Ovary (tissue), 9 donors: ENCODE measurements around the gene FBXL2. TPM values are rescaled to one million over a fixed set of nuclear protein-coding genes. Genes with fewer than 3 reads are reported as not detected.
"Not testable (repeated sequence)": the region's sequence is repeated elsewhere in the genome, so short reads cannot be mapped to it uniquely, and the experiment has no call there.

Experiments
- DNase-seq, 5 donors: peaks; one replicate each; pipeline ENCODE4 v3.0.0-alpha.2; 2019 to 2020
- H3K27ac ChIP-seq, 2 donors: fragments of 200-600 bp; one replicate each; pipeline versions ENCODE4 v1.5.1 to v1.8.0; 2019 to 2022
- H3K27me3 ChIP-seq: fragments of 200-600 bp; one replicate; pipeline ENCODE4 v1.8.0; 2022
- H3K36me3 ChIP-seq: fragments of 200-600 bp; sonication (generic); one replicate; pipeline ENCODE4 v1.5.1; 2019
- H3K4me1 ChIP-seq: one replicate; pipeline ENCODE4 v1.8.1; 2013; ENCODE audit warnings: mild to moderate bottlenecking, moderate library complexity; ENCODE audit not compliant: insufficient read depth
- H3K4me3 ChIP-seq: fragments of 200-600 bp; sonication (generic); one replicate; pipeline ENCODE4 v1.5.1; 2017
- H3K9me3 ChIP-seq, 2 donors: fragments of 200-600 bp in 1 of 2; sonication (generic) in 1 of 2; one replicate each; pipeline versions ENCODE4 v1.5.1 to v1.8.1; 2013 to 2019; ENCODE audit warnings: mild to moderate bottlenecking in 1 of 2, moderate library complexity in 1 of 2
- CTCF ChIP-seq, 3 donors: fragments of 450-650 bp in 2 of 3; fragments of 200-600 bp in 1 of 3; IDR thresholded peaks; one replicate each; pipeline versions ENCODE4 v1.5.1 to v1.8.0; 2016 to 2022; ENCODE audit warnings: antibody characterized with exemption in 3 of 3, mild to moderate bottlenecking in 1 of 3
- EP300 ChIP-seq: sonication (generic); formaldehyde crosslinking; IDR thresholded peaks from one replicate; pipeline ENCODE4 v1.6.1; 2017; ENCODE audit warnings: antibody characterized with exemption
- POLR2A ChIP-seq: fragments of 450-650 bp; IDR thresholded peaks from one replicate; pipeline ENCODE4 v1.6.1; 2017; ENCODE audit warnings: antibody characterized with exemption, mild to moderate bottlenecking, moderate library complexity
- WGBS, 3 donors: extraction: QIAGEN DNeasy Blood & Tissue Kit in 1 of 3; methylation state at CpG; one replicate each; pipeline versions ENCODE4 v1.1.5 to v1.1.7; 2013 to 2017; 5-methylcytosine and 5-hydroxymethylcytosine counted together
- intact Hi-C, 4 donors: fragments of 100-400 bp; cut with DNase I; formaldehyde crosslinking; loops; one replicate each; pipeline versions ENCODE4 v1.11.0 to v1.15.1; 2022 to 2023
- polyA plus RNA-seq, 2 donors: library from polyadenylated mRNA; stranded (reverse); fragments of 200-250 nt in 1 of 2; fragments of 350-450 nt in 1 of 2; fragmentation: Illumina TruSeq in 1 of 2; extraction: RNeasy Lipid Tissue Mini Kit (QIAGEN cat#74804) in 1 of 2; gene quantifications; one replicate each; pipeline ENCODE4 v1.2.3, GENCODE V29; 2013 to 2014
- total RNA-seq, 7 donors: library from RNA; depleted of rRNA in 2 of 7; stranded (reverse); fragments of >200 nt in 2 of 7; fragmentation: NEBNext Ultra II Directional in 3 of 7; extraction: Animal tissue kit (Norgen Biotek cat#: 25700) in 3 of 7; gene quantifications; one replicate each; pipeline versions ENCODE4 v1.1.0 to v1.2.4, GENCODE V29; 2016 to 2023
- donor health status: DM: no; HTN: no; CAD: no; lungs with moderate emphysema.
- donor health status: DM: no; HTN: no; CAD: no.
- donor health status: Bipolar disorder and iron deficiency.
- donor health status: DM: yes; HTN: yes; CAD: no.
- donor health status: DM: no; HTN: no; CAD: no.
- donor health status: DM: yes; HTN: yes; CAD: no.

FBXL2 gene
- total and polyA plus RNA-seq, 9 donors: 4.6 to 19.3 (median 9.5) TPM

GRCh38 chr3:33317963-33318709 is 40.9 kb downstream of the FBXL2 start:
- Histone ChIP-seq H3K27me3 (no peaks in the 10 kb centered on the region), H3K4me1 (no peaks in the 10 kb centered on the region), H3K27ac (no peak overlapping the region), H3K4me3 (no peak overlapping the region), H3K36me3 (no peaks in the 10 kb centered on the region), H3K9me3 (no peaks in the 10 kb centered on the region)
- WGBS, 3 donors: 76 to 80% (median 80%) methylated on average over 4 of the region's 4 CpGs
- intact Hi-C loops: no loop called here
- no peak for TF ChIP-seq POLR2A
- TF ChIP-seq EP300: no peak
- DNase-seq: no peak

GRCh38 chr3:33318710-33319380 is 41.6 kb downstream of the FBXL2 start:
- intact Hi-C loops: no loop called here

GRCh38 chr3:33322412-33322811 is 45.2 kb downstream of the FBXL2 start:
- 78 to 87% (median 84%) methylated on average over 1 of the region's 1 CpG for WGBS, 3 donors
- H3K27ac ChIP-seq: no peak overlapping the region
- intact Hi-C loops: no loop called here

More at GRCh38 chr3:33318710-33319380, 41.6 kb downstream of the FBXL2 start:
- Histone ChIP-seq H3K36me3 (no peaks in the 10 kb centered on the region), H3K27ac (no peak overlapping the region), H3K27me3 (no peaks in the 10 kb centered on the region), H3K4me3 (no peak overlapping the region), H3K4me1 (no peaks in the 10 kb centered on the region), H3K9me3 (no peaks in the 10 kb centered on the region)
- DNase-seq: no peak
- 89 to 91% (median 90%) methylated on average over 5 of the region's 5 CpGs for WGBS, 3 donors
- TF ChIP-seq CTCF (IDR thresholded peaks at IDR 0.05) (no peak), POLR2A (no peak), EP300 (no peak)

DNA sequence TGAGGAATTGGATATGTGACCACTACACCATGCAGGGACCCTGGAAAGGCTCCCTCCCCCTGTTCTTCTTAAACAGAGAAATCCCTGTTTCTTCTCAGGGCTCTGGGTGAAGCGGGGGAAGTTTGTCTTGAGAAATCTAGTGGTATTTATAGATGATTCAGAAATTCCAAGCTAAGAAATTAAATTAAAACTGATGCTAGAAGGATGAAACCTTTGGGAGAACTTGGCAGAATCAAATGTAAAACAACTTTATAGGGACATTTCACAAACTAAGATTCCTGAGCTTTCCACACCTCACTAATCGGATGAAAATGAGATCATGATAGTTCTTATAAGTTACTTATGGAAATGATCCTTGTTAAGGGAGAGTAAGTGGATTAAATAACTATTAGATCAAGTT is 54.2 kb downstream of the FBXL2 start:
- TF ChIP-seq CTCF (IDR thresholded peaks at IDR 0.05) (no peak), POLR2A (no peak), EP300 (no peak)

More at GRCh38 chr3:33322412-33322811, 45.2 kb downstream of the FBXL2 start:
- Histone ChIP-seq H3K4me1 (no peaks in the 10 kb centered on the region), H3K4me3 (no peak overlapping the region), H3K36me3 (no peaks in the 10 kb centered on the region), H3K27me3 (no peaks in the 10 kb centered on the region), H3K9me3 (no peaks in the 10 kb centered on the region)
- no peak for DNase-seq
- TF ChIP-seq EP300: no peak
- TF ChIP-seq CTCF (IDR thresholded peaks at IDR 0.05): no peak
- no peak for TF ChIP-seq POLR2A

GRCh38 chr3:33334364-33334763 is 57.1 kb downstream of the FBXL2 start:
- Histone ChIP-seq H3K4me3 (no peak overlapping the region), H3K4me1 (no peaks in the 10 kb centered on the region), H3K27ac (no peak overlapping the region), H3K9me3 (no peaks in the 10 kb centered on the region), H3K27me3 (no peaks in the 10 kb centered on the region), H3K36me3 (no peaks in the 10 kb centered on the region)
- TF ChIP-seq POLR2A: no peak
- WGBS, 3 donors: 97 to 98% (median 98%) methylated on average over 2 of the region's 2 CpGs
- no peak for DNase-seq
- intact Hi-C loops: no loop called here

More for the DNA sequence above, 54.2 kb downstream of the FBXL2 start:
- no peak overlapping the region for H3K4me3 ChIP-seq
- intact Hi-C loops: no loop called here
- no peak for DNase-seq
- no peaks in the 10 kb centered on the region for H3K27me3 ChIP-seq
- 81 to 94% (median 85%) methylated on average over 2 of the region's 2 CpGs for WGBS, 3 donors
- no peaks in the 10 kb centered on the region for H3K9me3 ChIP-seq
- no peaks in the 10 kb centered on the region for H3K36me3 ChIP-seq
- H3K27ac ChIP-seq: no peak overlapping the region
- no peaks in the 10 kb centered on the region for H3K4me1 ChIP-seq

- H3K27ac ChIP-seq, H3K9me3 ChIP-seq, H3K27me3 ChIP-seq, H3K4me1 ChIP-seq, H3K36me3 ChIP-seq, DNase-seq, H3K4me3 ChIP-seq, intact Hi-C loops: not testable (repeated sequence)
Measured at GRCh38 chr3:33338936-33339465, 61.8 kb downstream of the FBXL2 start.
